ENCODE measurements around the gene CGB7. TPM values are rescaled to one million over a fixed set of nuclear protein-coding genes. Genes with fewer than 3 reads are reported as not detected.

The CGB7 gene
- total RNA-seq, 1 experiment from 2014 or later = 1.0 TPM

DNA sequence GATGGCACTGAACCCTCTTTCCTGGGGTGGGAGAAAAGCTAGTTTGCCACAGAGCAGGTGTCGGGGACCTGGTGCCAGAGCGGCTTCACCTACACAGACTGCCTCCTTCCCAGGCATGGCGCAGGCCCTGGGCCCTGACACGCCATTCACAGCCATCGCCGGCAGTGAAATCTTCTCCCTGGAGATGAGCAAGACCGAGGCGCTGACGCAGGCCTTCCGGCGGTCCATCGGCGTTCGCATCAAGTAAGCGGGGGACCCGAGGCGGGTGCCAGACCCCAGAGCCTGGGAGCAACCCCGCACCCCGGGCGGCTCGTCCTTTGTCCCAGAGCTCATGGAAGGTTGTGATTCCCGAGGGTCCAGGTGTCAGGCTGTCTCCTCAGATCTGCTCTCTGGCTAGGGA is 50.6 kb downstream of the CGB7 start:
- H3K27ac Mint-ChIP-seq (ENCODE audit: unreplicated experiment) = no peak overlapping the region
- CTCF ChIA-PET = no interaction called here
- no peaks in the 10 kb centered on the region for H3K9me3 Mint-ChIP-seq (ENCODE audit: low read depth, unreplicated experiment)
- H3K36me3 Mint-ChIP-seq (ENCODE audit: insufficient read depth, unreplicated experiment) = peaks cover 74% of the 10 kb centered on the region
- H3K4me3 Mint-ChIP-seq (ENCODE audit: low read depth, unreplicated experiment) = no peak overlapping the region
- no peak for TF ChIP-seq CTCF (IDR thresholded peaks at IDR 0.05; ENCODE audit: unreplicated experiment)
- H3K4me1 Mint-ChIP-seq (ENCODE audit: low read depth, unreplicated experiment) = no peaks in the 10 kb centered on the region
- no TSS peak for BruUV-seq (replicated peaks)
- no peaks in the 10 kb centered on the region for H3K27me3 Mint-ChIP-seq (ENCODE audit: unreplicated experiment)
- intact Hi-C loops (cut with micrococcal nuclease; ENCODE audit: unreplicated experiment) = no loop called here
- no peak for DNase-seq

- Mint-ChIP-seq H3K4me3 (ENCODE audit: low read depth, unreplicated experiment) (no peak overlapping the region), H3K9me3 (ENCODE audit: low read depth, unreplicated experiment) (no peaks in the 10 kb centered on the region), H3K4me1 (ENCODE audit: low read depth, unreplicated experiment) (no peaks in the 10 kb centered on the region), H3K27ac (ENCODE audit: unreplicated experiment) (no peak overlapping the region), H3K36me3 (ENCODE audit: insufficient read depth, unreplicated experiment) (peaks cover 69% of the 10 kb centered on the region), H3K27me3 (ENCODE audit: unreplicated experiment) (no peaks in the 10 kb centered on the region)
- no peak for TF ChIP-seq CTCF (IDR thresholded peaks at IDR 0.05; ENCODE audit: unreplicated experiment)
- CTCF ChIA-PET = no interaction called here
- TSS peak; percentile 21 for BruUV-seq (replicated peaks)
- intact Hi-C loops (cut with micrococcal nuclease; ENCODE audit: unreplicated experiment) = no loop called here
- no peak for DNase-seq
Observed at GRCh38 chr19:49004964-49005614, 52.5 kb downstream of the CGB7 start.

Small RNA genes within 50 kb of the gene (microRNA-seq; reads per million reads assigned to microRNA genes)
- not detected for gene MIR6798

Other genes starting within 250 kb of the CGB7 start
- gene BCAT2, start 246.7 kb downstream of the CGB7 start, total RNA-seq (2022) = 84.4 and 91.0 TPM in 2 replicates
- 2.6 and 5.7 TPM in 2 replicates for gene HSD17B14, start 221.3 kb downstream of the CGB7 start, total RNA-seq (2022)
- 57.6 and 72.2 TPM in 2 replicates for gene PLEKHA4, start 189.1 kb downstream of the CGB7 start, total RNA-seq (2022)
- gene PPP1R15A, start 185.3 kb downstream of the CGB7 start, total RNA-seq (2022) = 118 TPM in 2 replicates
- not detected in 2 replicates for gene TULP2, start 159.0 kb downstream of the CGB7 start, total RNA-seq (2022)
- 162 and 173 TPM in 2 replicates for gene NUCB1, start 157.4 kb downstream of the CGB7 start, total RNA-seq (2022)
- gene DHDH, start 124.0 kb downstream of the CGB7 start, total RNA-seq (2022) = 2.1 and 5.3 TPM in 2 replicates
- 141 and 147 TPM in 2 replicates for gene BAX, start 102.9 kb downstream of the CGB7 start, total RNA-seq (2022)
- gene FTL, start 92.4 kb downstream of the CGB7 start, total RNA-seq (2022) = 1,459 and 1,979 TPM in 2 replicates
- gene GYS1, start 64.4 kb downstream of the CGB7 start, total RNA-seq (2022) = 59.6 and 64.7 TPM in 2 replicates
- 184 and 199 TPM in 2 replicates for gene RUVBL2, start 63.9 kb downstream of the CGB7 start, total RNA-seq (2022)
- gene LHB, start 40.7 kb downstream of the CGB7 start, total RNA-seq (2022) = 1.1 TPM in 1 of 2 replicates, not detected in the other
- 1.1 TPM in 1 of 2 replicates, not detected in the other for gene CGB3, start 33.4 kb downstream of the CGB7 start, total RNA-seq (2022)
- gene CGB2, start 25.9 kb downstream of the CGB7 start, total RNA-seq (2022) = 0.52 TPM in 1 of 2 replicates, not detected in the other
- not detected in 2 replicates for gene CGB1, start 20.9 kb downstream of the CGB7 start, total RNA-seq (2022)
- 2.6 and 3.3 TPM in 2 replicates for gene CGB5, start 13.9 kb downstream of the CGB7 start, total RNA-seq (2022)
- gene CGB8, start 8.6 kb downstream of the CGB7 start, total RNA-seq (2022) = 0.54 and 0.56 TPM in 2 replicates
- gene NTF4, start 7.1 kb upstream of the CGB7 start, total RNA-seq (2022) = 0.69 and 0.83 TPM in 2 replicates
- gene KCNA7, start 14.9 kb upstream of the CGB7 start, total RNA-seq (2022) = not detected in 2 replicates
- gene SNRNP70, start 27.7 kb upstream of the CGB7 start, total RNA-seq (2022) = 310 and 325 TPM in 2 replicates
- 7.0 and 7.5 TPM in 2 replicates for gene LIN7B, start 56.6 kb upstream of the CGB7 start, total RNA-seq (2022)
- gene C19orf73, start 61.4 kb upstream of the CGB7 start, total RNA-seq (2022) = 1.9 and 2.0 TPM in 2 replicates
- 4.9 and 6.0 TPM in 2 replicates for gene PPFIA3, start 61.8 kb upstream of the CGB7 start, total RNA-seq (2022)
- not detected in 2 replicates for gene HRC, start 97.6 kb upstream of the CGB7 start, total RNA-seq (2022)
- 70.0 and 79.9 TPM in 2 replicates for gene TRPM4, start 100.0 kb upstream of the CGB7 start, total RNA-seq (2022)